Measurements from ENCODE around the gene ERI3.

ERI3 gene

GRCh38 chr1:44348061-44348485, 7.0 kb downstream of the ERI3 start:
- DNase-seq, result no peak

- no peak for DNase-seq
Measured at GRCh38 chr1:44347280-44347679, 7.8 kb downstream of the ERI3 start.

- DNase-seq, result no peak
Measured at GRCh38 chr1:44346878-44347277, 8.2 kb downstream of the ERI3 start.

GRCh38 chr1:44346184-44346583, 8.9 kb downstream of the ERI3 start:
- DNase-seq, result no peak

- DNase-seq, result no peak
Measured at GRCh38 chr1:44345187-44345775, 9.8 kb downstream of the ERI3 start.

GRCh38 chr1:44339731-44340130, 15.3 kb downstream of the ERI3 start:
- DNase-seq, result no peak

GRCh38 chr1:44338136-44338535, 16.9 kb downstream of the ERI3 start:
- no peak for DNase-seq

- DNase-seq, result no peak
Measured at GRCh38 chr1:44336668-44337067, 18.4 kb downstream of the ERI3 start.

GRCh38 chr1:44334968-44335367, 20.1 kb downstream of the ERI3 start:
- DNase-seq, result no peak

GRCh38 chr1:44333376-44333775, 21.7 kb downstream of the ERI3 start:
- no peak for DNase-seq

GRCh38 chr1:44332505-44332904, 22.6 kb downstream of the ERI3 start:
- no peak for DNase-seq

GRCh38 chr1:44330935-44331334, 24.1 kb downstream of the ERI3 start:
- no peak for DNase-seq

GRCh38 chr1:44328671-44329416, 26.2 kb downstream of the ERI3 start:
- no peak for DNase-seq

GRCh38 chr1:44327679-44328491, 27.2 kb downstream of the ERI3 start:
- no peak for DNase-seq

- no peak for DNase-seq
Measured at GRCh38 chr1:44326821-44327465, 28.1 kb downstream of the ERI3 start.

- no peak for DNase-seq
Measured at GRCh38 chr1:44326024-44326701, 28.9 kb downstream of the ERI3 start.

- DNase-seq, result no peak
Measured at GRCh38 chr1:44323947-44324346, 31.1 kb downstream of the ERI3 start.

- DNase-seq, result no peak
Measured at GRCh38 chr1:44322367-44322766, 32.7 kb downstream of the ERI3 start.

GRCh38 chr1:44321466-44321865, 33.6 kb downstream of the ERI3 start:
- no peak for DNase-seq

GRCh38 chr1:44318097-44319088, 36.7 kb downstream of the ERI3 start:
- peak; percentile 46 for DNase-seq

GRCh38 chr1:44316231-44316759, 38.8 kb downstream of the ERI3 start:
- peak; percentile 62 for DNase-seq

Data from activated CD4-positive, alpha-beta T cell treated with anti-CD3 and anti-CD28 coated beads, Interleukin-10, Interleukin-2, amounts not matched to agents 100 ng/mL and 50 ng/mL, durations not matched to agents 16 hours and 8 hours (primary cell).